ENCODE data around the gene OLFML2B. TPM values are rescaled to one million over a fixed set of nuclear protein-coding genes. Genes with fewer than 3 reads are reported as not detected.

OLFML2B gene
- total RNA-seq, 4 donors from 2014 or later: 1.1 to 7.7 (median 4.7) TPM

GRCh38 chr1:161952607-161953172 lies 71.0 kb downstream of the OLFML2B start:
- ATAC-seq: no peak
- H3K27me3 ChIP-seq: no peaks in the 10 kb centered on the region
- no peaks in the 10 kb centered on the region for H3K36me3 ChIP-seq
- H3K4me3 ChIP-seq: no peak overlapping the region
- 89 to 95% methylated on average over 3 of the region's 3 CpGs for WGBS, 2 donors (ENCODE audit: low coverage in 1 of 2)
- H3K9me3 ChIP-seq: no peaks in the 10 kb centered on the region
- TF ChIP-seq CTCF (IDR thresholded peaks at IDR 0.05): no peak
- TF ChIP-seq POLR2A (IDR thresholded peaks at IDR 0.05): no peak
- no peak for TF ChIP-seq EP300 (IDR thresholded peaks at IDR 0.05)
- TF ChIP-seq POLR2AphosphoS5 (IDR thresholded peaks at IDR 0.05): no peak
- peaks cover 0 to 9% (median 4%) of the 10 kb centered on the region in 3 donors for H3K4me1 ChIP-seq
- H3K27ac ChIP-seq: no peak overlapping the region

GRCh38 chr1:161951646-161952045 lies 72.0 kb downstream of the OLFML2B start:
- H3K4me1 ChIP-seq: peaks cover 0 to 9% (median 4%) of the 10 kb centered on the region in 3 donors
- 87 to 93% methylated on average over 1 of the region's 1 CpG for WGBS, 2 donors (ENCODE audit: low coverage in 1 of 2)

GRCh38 chr1:161950377-161950776 lies 73.3 kb downstream of the OLFML2B start:
- no peaks in the 10 kb centered on the region for H3K36me3 ChIP-seq
- no peaks in the 10 kb centered on the region for H3K9me3 ChIP-seq
- peaks cover 0 to 9% (median 4%) of the 10 kb centered on the region in 3 donors for H3K4me1 ChIP-seq
- H3K27me3 ChIP-seq: no peaks in the 10 kb centered on the region
- TF ChIP-seq POLR2A (IDR thresholded peaks at IDR 0.05) (no peak), POLR2AphosphoS5 (IDR thresholded peaks at IDR 0.05) (no peak), EP300 (IDR thresholded peaks at IDR 0.05) (no peak), CTCF (IDR thresholded peaks at IDR 0.05) (no peak)
- H3K27ac ChIP-seq: no peak overlapping the region
- ATAC-seq: no peak
- no peak overlapping the region for H3K4me3 ChIP-seq
- WGBS, 2 donors (ENCODE audit: low coverage in 1 of 2): 86 to 89% methylated on average over 1 of the region's 1 CpG

More at GRCh38 chr1:161951646-161952045, 72.0 kb downstream of the OLFML2B start:
- no peak overlapping the region for H3K4me3 ChIP-seq
- H3K9me3 ChIP-seq: no peaks in the 10 kb centered on the region
- no peak for ATAC-seq
- TF ChIP-seq POLR2AphosphoS5 (IDR thresholded peaks at IDR 0.05): no peak
- H3K27me3 ChIP-seq: no peaks in the 10 kb centered on the region
- no peaks in the 10 kb centered on the region for H3K36me3 ChIP-seq
- no peak overlapping the region for H3K27ac ChIP-seq

GRCh38 chr1:161949548-161949947 lies 74.1 kb downstream of the OLFML2B start:
- Histone ChIP-seq H3K36me3 (peaks cover 0 to 7% of the 10 kb centered on the region in 2 donors), H3K4me1 (peaks cover 0 to 9% (median 3%) of the 10 kb centered on the region in 3 donors), H3K9me3 (no peaks in the 10 kb centered on the region), H3K27ac (no peak overlapping the region), H3K4me3 (no peak overlapping the region), H3K27me3 (no peaks in the 10 kb centered on the region)
- 76 to 87% methylated on average over 2 of the region's 2 CpGs for WGBS, 2 donors (ENCODE audit: low coverage in 1 of 2)
- no peak for TF ChIP-seq EP300 (IDR thresholded peaks at IDR 0.05)
- TF ChIP-seq CTCF (IDR thresholded peaks at IDR 0.05): no peak
- TF ChIP-seq POLR2AphosphoS5 (IDR thresholded peaks at IDR 0.05): no peak
- no peak for TF ChIP-seq POLR2A (IDR thresholded peaks at IDR 0.05)
- no peak for ATAC-seq

GRCh38 chr1:161948435-161948834 lies 75.2 kb downstream of the OLFML2B start:
- no peak for ATAC-seq
- peaks cover 0 to 2% (median 0%) of the 10 kb centered on the region in 3 donors for H3K4me1 ChIP-seq
- WGBS, 2 donors (ENCODE audit: low coverage in 1 of 2): 49 to 53% methylated on average over 4 of the region's 4 CpGs
- peaks cover 0 to 15% of the 10 kb centered on the region in 2 donors for H3K36me3 ChIP-seq
- H3K9me3 ChIP-seq: no peaks in the 10 kb centered on the region
- TF ChIP-seq EP300 (IDR thresholded peaks at IDR 0.05) (no peak), POLR2AphosphoS5 (IDR thresholded peaks at IDR 0.05) (no peak), POLR2A (IDR thresholded peaks at IDR 0.05) (no peak), CTCF (IDR thresholded peaks at IDR 0.05) (no peak)
- H3K27ac ChIP-seq: no peak overlapping the region
- H3K27me3 ChIP-seq: no peaks in the 10 kb centered on the region
- no peak overlapping the region for H3K4me3 ChIP-seq
